Mesothelial cell of epicardium (in vitro differentiated cells): Measurements from ENCODE around the gene KDM7A. TPM values are rescaled to one million over a fixed set of nuclear protein-coding genes. Genes with fewer than 3 reads are reported as not detected.

Experiments
- DNase-seq, 2 experiments: peaks; one replicate each; pipeline ENCODE4 v3.0.0; 2021; ENCODE audit warnings: low spot score in 2 of 2; ENCODE audit not compliant: unreplicated experiment in 2 of 2
- H3K27ac Mint-ChIP-seq: 2 replicates; pipeline ENCODE4 v1.8.0; 2021; ENCODE audit warnings: mixed read lengths
- H3K27me3 Mint-ChIP-seq: 2 replicates; pipeline ENCODE4 v1.8.0; 2021; ENCODE audit warnings: low read depth, mixed read lengths
- H3K36me3 Mint-ChIP-seq: 2 replicates; pipeline ENCODE4 v1.8.0; 2021; ENCODE audit warnings: mixed read lengths
- H3K4me1 Mint-ChIP-seq: 2 replicates; pipeline ENCODE4 v1.8.0; 2021; ENCODE audit warnings: mixed read lengths
- H3K4me3 Mint-ChIP-seq: 2 replicates; pipeline ENCODE4 v1.8.0; 2021; ENCODE audit warnings: mild to moderate bottlenecking, moderate library complexity, mixed read lengths
- H3K9me3 Mint-ChIP-seq: 2 replicates; pipeline ENCODE4 v1.8.0; 2021; ENCODE audit warnings: mixed read lengths
- CTCF ChIP-seq: fragments of 200-600 bp; sonication (generic); IDR thresholded peaks from one replicate; pipeline ENCODE4 v1.5.0; 2021; ENCODE audit warnings: antibody characterized with exemption; ENCODE audit not compliant: unreplicated experiment
- total RNA-seq: library from RNA; stranded (reverse); gene quantifications from 3 replicates; pipeline ENCODE4 v1.2.1, GENCODE V29; 2021

Gene KDM7A
- total RNA-seq, 1 donor from 2014 or later, result 8.4 TPM

GRCh38 chr7:140213684-140214074 is 36.9 kb upstream of the KDM7A start:
- H3K36me3 Mint-ChIP-seq, result no peaks in the 10 kb centered on the region
- no peak overlapping the region for H3K27ac Mint-ChIP-seq
- H3K9me3 Mint-ChIP-seq, result peaks cover 21% of the 10 kb centered on the region
- H3K4me3 Mint-ChIP-seq, result no peak overlapping the region
- peaks cover 9% of the 10 kb centered on the region for H3K27me3 Mint-ChIP-seq
- TF ChIP-seq CTCF, result no peak
- no peaks in the 10 kb centered on the region for H3K4me1 Mint-ChIP-seq
- no peak for DNase-seq

GRCh38 chr7:140212100-140212881 is 35.5 kb upstream of the KDM7A start:
- DNase-seq, result no peak
- Mint-ChIP-seq H3K27me3 (peaks cover 17% of the 10 kb centered on the region), H3K36me3 (no peaks in the 10 kb centered on the region), H3K4me3 (no peak overlapping the region), H3K4me1 (no peaks in the 10 kb centered on the region), H3K9me3 (peaks cover 13% of the 10 kb centered on the region), H3K27ac (no peak overlapping the region)
- TF ChIP-seq CTCF, result no peak

GRCh38 chr7:140211698-140212097 is 34.9 kb upstream of the KDM7A start:
- Mint-ChIP-seq H3K36me3 (no peaks in the 10 kb centered on the region), H3K4me3 (no peak overlapping the region), H3K27me3 (peaks cover 22% of the 10 kb centered on the region), H3K9me3 (peaks cover 13% of the 10 kb centered on the region), H3K4me1 (no peaks in the 10 kb centered on the region), H3K27ac (no peak overlapping the region)
- no peak for DNase-seq
- no peak for TF ChIP-seq CTCF

GRCh38 chr7:140209866-140210609 is 33.3 kb upstream of the KDM7A start:
- H3K9me3 Mint-ChIP-seq, result peaks cover 5% of the 10 kb centered on the region
- H3K4me1 Mint-ChIP-seq, result no peaks in the 10 kb centered on the region
- TF ChIP-seq CTCF, result no peak
- no peak overlapping the region for H3K4me3 Mint-ChIP-seq
- DNase-seq, result no peak
- peaks cover 18% of the 10 kb centered on the region for H3K27me3 Mint-ChIP-seq
- H3K27ac Mint-ChIP-seq, result no peak overlapping the region
- H3K36me3 Mint-ChIP-seq, result no peaks in the 10 kb centered on the region

- Mint-ChIP-seq H3K27me3 (peaks cover 19% of the 10 kb centered on the region), H3K36me3 (no peaks in the 10 kb centered on the region), H3K27ac (no peak overlapping the region), H3K4me1 (no peaks in the 10 kb centered on the region), H3K4me3 (no peak overlapping the region), H3K9me3 (peaks cover 12% of the 10 kb centered on the region)
- no peak for DNase-seq
- no peak for TF ChIP-seq CTCF
Measured at GRCh38 chr7:140206616-140207389, 30.0 kb upstream of the KDM7A start.
